Measurements from ENCODE around the gene GALNT2.

GALNT2 gene

GRCh38 chr1:230151924-230152468 lies 85.0 kb downstream of the GALNT2 start:
- DNase-seq (ENCODE audit: extremely low read depth, insufficient read length): no peak
- Histone ChIP-seq H3K36me3 (ENCODE audit: control insufficient read depth, insufficient read depth, low read length) (no peaks in the 10 kb centered on the region; the same call in 1 of the 2 replicates), H3K27me3 (replicated peaks; ENCODE audit: control insufficient read depth, insufficient read depth, low read length) (no peaks in the 10 kb centered on the region), H3K4me3 (replicated peaks; ENCODE audit: low read depth, low read length) (no peak overlapping the region)
- no peak for TF ChIP-seq CTCF (IDR thresholded peaks at IDR 0.05; ENCODE audit: insufficient read depth, low read length, poor library complexity, severe bottlenecking)

GRCh38 chr1:230152999-230153398 lies 86.0 kb downstream of the GALNT2 start:
- TF ChIP-seq CTCF (IDR thresholded peaks at IDR 0.05; ENCODE audit: insufficient read depth, low read length, poor library complexity, severe bottlenecking): no peak
- Histone ChIP-seq H3K27me3 (replicated peaks; ENCODE audit: control insufficient read depth, insufficient read depth, low read length) (no peaks in the 10 kb centered on the region), H3K36me3 (ENCODE audit: control insufficient read depth, insufficient read depth, low read length) (no peaks in the 10 kb centered on the region; the same call in 1 of the 2 replicates), H3K4me3 (replicated peaks; ENCODE audit: low read depth, low read length) (no peak overlapping the region)
- no peak for DNase-seq (ENCODE audit: extremely low read depth, insufficient read length)

GRCh38 chr1:230153641-230154296 lies 86.7 kb downstream of the GALNT2 start:
- H3K27me3 ChIP-seq (replicated peaks; ENCODE audit: control insufficient read depth, insufficient read depth, low read length): no peaks in the 10 kb centered on the region
- H3K36me3 ChIP-seq (ENCODE audit: control insufficient read depth, insufficient read depth, low read length): no peaks in the 10 kb centered on the region; the same call in 1 of the 2 replicates
- H3K4me3 ChIP-seq (replicated peaks; ENCODE audit: low read depth, low read length): no peak overlapping the region
- no peak for TF ChIP-seq CTCF (IDR thresholded peaks at IDR 0.05; ENCODE audit: insufficient read depth, low read length, poor library complexity, severe bottlenecking)
- DNase-seq (ENCODE audit: extremely low read depth, insufficient read length): no peak

GRCh38 chr1:230155021-230155420 lies 88.0 kb downstream of the GALNT2 start:
- DNase-seq (ENCODE audit: extremely low read depth, insufficient read length): no peak
- TF ChIP-seq CTCF (IDR thresholded peaks at IDR 0.05; ENCODE audit: insufficient read depth, low read length, poor library complexity, severe bottlenecking): no peak

GRCh38 chr1:230156068-230156467 lies 89.0 kb downstream of the GALNT2 start:
- no peak for DNase-seq (ENCODE audit: extremely low read depth, insufficient read length)
- TF ChIP-seq CTCF (IDR thresholded peaks at IDR 0.05; ENCODE audit: insufficient read depth, low read length, poor library complexity, severe bottlenecking): no peak
- H3K36me3 ChIP-seq (ENCODE audit: control insufficient read depth, insufficient read depth, low read length): no peaks in the 10 kb centered on the region; the same call in 1 of the 2 replicates
- no peaks in the 10 kb centered on the region for H3K27me3 ChIP-seq (replicated peaks; ENCODE audit: control insufficient read depth, insufficient read depth, low read length)
- H3K4me3 ChIP-seq (replicated peaks; ENCODE audit: low read depth, low read length): no peak overlapping the region

More at GRCh38 chr1:230155021-230155420, 88.0 kb downstream of the GALNT2 start:
- H3K27me3 ChIP-seq (replicated peaks; ENCODE audit: control insufficient read depth, insufficient read depth, low read length): no peaks in the 10 kb centered on the region
- no peaks in the 10 kb centered on the region; the same call in 1 of the 2 replicates for H3K36me3 ChIP-seq (ENCODE audit: control insufficient read depth, insufficient read depth, low read length)
- no peak overlapping the region for H3K4me3 ChIP-seq (replicated peaks; ENCODE audit: low read depth, low read length)
